Measurements from ENCODE around the gene SLC31A1. TPM values are rescaled to one million over a fixed set of nuclear protein-coding genes. Genes with fewer than 3 reads are reported as not detected.

The SLC31A1 gene
- 10 to 100 TPM; 10.5 to 44.7 (median 28.5) TPM for total RNA-seq

GRCh38 chr9:113221003-113221799 is at the start of gene SLC31A1, which contains the start of gene FKBP15:
TSS of gene SLC31A1 (plus strand) at chr9:113221544. CDS start at chr9:113256149, 34,605 bp downstream.
TSS of gene FKBP15 (minus strand) at chr9:113221277. CDS start at chr9:113221243, 34 bp downstream.
- H3K36me3 ChIP-seq: peaks cover 0 to 7% (median 0%) of the 10 kb centered on the region in 4 donors
- H3K4me1 ChIP-seq: peaks cover 29 to 53% (median 42%) of the 10 kb centered on the region in 4 donors
- peak; percentile 99 to 100 for ATAC-seq (ENCODE audit: low FRiP score in 2 of 2)
- TF ChIP-seq EP300 (IDR thresholded peaks at IDR 0.05): peak in 1 of 4 donors; percentile 61
- TF ChIP-seq POLR2AphosphoS5 (IDR thresholded peaks at IDR 0.05): peak; percentile 75 to 95
- peak in 3 of 4 donors; percentile 65 to 95 (median 83) for TF ChIP-seq POLR2A (IDR thresholded peaks at IDR 0.05)
- peak in 2 of 6 experiments; percentile 14 to 24 for TF ChIP-seq CTCF (IDR thresholded peaks at IDR 0.05)
- no peaks in the 10 kb centered on the region for H3K9me3 ChIP-seq
- 0 to 2% methylated on average over 26 to 45 of the region's 65 CpGs for WGBS, 2 donors
- peak; percentile 99 for DNase-seq
- no peaks in the 10 kb centered on the region for H3K27me3 ChIP-seq
- H3K4me3 ChIP-seq: peak within 1 kb of the TSS; percentile 83 to 88 (median 84)
- peak within 1 kb of the TSS; percentile 88 to 95 (median 91) for H3K27ac ChIP-seq

GRCh38 chr9:113173341-113173740 is 48.0 kb upstream of the SLC31A1 start:
- Histone ChIP-seq H3K9me3 (no peaks in the 10 kb centered on the region), H3K36me3 (peaks cover 40 to 95% (median 81%) of the 10 kb centered on the region in 4 donors), H3K4me1 (no peaks in the 10 kb centered on the region), H3K27me3 (no peaks in the 10 kb centered on the region), H3K27ac (no peak overlapping the region), H3K4me3 (no peak overlapping the region)
- ATAC-seq (ENCODE audit: low FRiP score in 2 of 2) (no peak), DNase-seq (no peak)
- TF ChIP-seq CTCF (IDR thresholded peaks at IDR 0.05): no peak
- TF ChIP-seq EP300 (IDR thresholded peaks at IDR 0.05): no peak
- no peak for TF ChIP-seq POLR2AphosphoS5 (IDR thresholded peaks at IDR 0.05)
- no peak for TF ChIP-seq POLR2A (IDR thresholded peaks at IDR 0.05)
- WGBS, 2 donors: 98 to 100% methylated on average over 3 of the region's 3 CpGs

- no peaks in the 10 kb centered on the region for H3K9me3 ChIP-seq
- no peaks in the 10 kb centered on the region for H3K27me3 ChIP-seq
- H3K27ac ChIP-seq: peak overlapping the region in 1 of 4 donors; percentile 23
- H3K4me3 ChIP-seq: no peak overlapping the region
- 83 to 95% methylated on average over 6 of the region's 6 CpGs for WGBS, 2 donors
- no peak for TF ChIP-seq CTCF (IDR thresholded peaks at IDR 0.05)
- TF ChIP-seq POLR2AphosphoS5 (IDR thresholded peaks at IDR 0.05): no peak
- ATAC-seq (ENCODE audit: low FRiP score in 2 of 2) (no peak), DNase-seq (peak in 1 of 2 donors; percentile 43)
- no peaks in the 10 kb centered on the region for H3K4me1 ChIP-seq
- H3K36me3 ChIP-seq: peaks cover 32 to 94% (median 73%) of the 10 kb centered on the region in 4 donors
These were observed 44.5 kb upstream of the SLC31A1 start for GRCh38 chr9:113176803-113177202.

- Histone ChIP-seq H3K36me3 (peaks cover 37 to 94% (median 74%) of the 10 kb centered on the region in 4 donors), H3K4me1 (no peaks in the 10 kb centered on the region)
- WGBS, 2 donors: 80 to 98% methylated on average over 2 of the region's 2 CpGs
These were observed 44.1 kb upstream of the SLC31A1 start for GRCh38 chr9:113177251-113177650.

More at GRCh38 chr9:113177251-113177650, 44.1 kb upstream of the SLC31A1 start:
- no peak for TF ChIP-seq POLR2A (IDR thresholded peaks at IDR 0.05)
- no peak for TF ChIP-seq CTCF (IDR thresholded peaks at IDR 0.05)
- TF ChIP-seq POLR2AphosphoS5 (IDR thresholded peaks at IDR 0.05): no peak
- no peak for TF ChIP-seq EP300 (IDR thresholded peaks at IDR 0.05)
- no peak overlapping the region for H3K4me3 ChIP-seq
- no peak for ATAC-seq (ENCODE audit: low FRiP score in 2 of 2)
- H3K27ac ChIP-seq: peak overlapping the region in 1 of 4 donors; percentile 23
- no peaks in the 10 kb centered on the region for H3K27me3 ChIP-seq
- no peak for DNase-seq
- H3K9me3 ChIP-seq: no peaks in the 10 kb centered on the region
